Neuronal stem cell (in vitro differentiated cells): ENCODE measurements around the gene PIEZO2.

Experiments
- DNase-seq: peaks from one replicate; pipeline ENCODE4 v3.0.0-alpha.2; 2013; ENCODE audit warnings: low spot score
- H2AFZ ChIP-seq: one replicate; pipeline ENCODE4 v1.6.1; 2013; ENCODE audit warnings: mild to moderate bottlenecking, low read length, inconsistent platforms
- H2AK5ac ChIP-seq: 2 replicates; pipeline ENCODE4 v1.6.1; 2013; ENCODE audit warnings: low read depth, mild to moderate bottlenecking, inconsistent platforms, low read length, moderate library complexity, mixed read lengths
- H2BK120ac ChIP-seq: 2 replicates; pipeline ENCODE4 v1.6.1; 2013; ENCODE audit warnings: low read depth, mild to moderate bottlenecking, inconsistent platforms, low read length, moderate library complexity, mixed read lengths
- H2BK12ac ChIP-seq: one replicate; pipeline ENCODE4 v1.6.1; 2013; ENCODE audit warnings: low read length, inconsistent platforms
- H2BK15ac ChIP-seq: 2 replicates; pipeline ENCODE4 v1.6.1; 2013; ENCODE audit warnings: mild to moderate bottlenecking, low read length, inconsistent platforms, mixed read lengths
- H2BK5ac ChIP-seq: one replicate; pipeline ENCODE4 v1.6.1; 2013; ENCODE audit warnings: inconsistent platforms, mild to moderate bottlenecking, low read length, moderate library complexity
- H3K14ac ChIP-seq: one replicate; pipeline ENCODE4 v1.6.1; 2013; ENCODE audit warnings: low read length, inconsistent platforms
- H3K18ac ChIP-seq: 2 replicates; pipeline ENCODE4 v1.6.1; 2013; ENCODE audit warnings: low read length, inconsistent platforms
- H3K23ac ChIP-seq: 2 replicates; pipeline ENCODE4 v1.6.1; 2013; ENCODE audit warnings: low read depth, mild to moderate bottlenecking, mixed read lengths, low read length, inconsistent platforms; ENCODE audit not compliant: poor library complexity
- H3K27ac ChIP-seq: replicated peaks from 3 replicates; pipeline ENCODE4 v1.5.1; 2013; ENCODE audit warnings: low read length, inconsistent platforms
- H3K27me3 ChIP-seq, 3 experiments: 2 replicates each; pipeline ENCODE4 v1.6.1; 2013; ENCODE audit warnings: low read length in 3 of 3, mild to moderate bottlenecking in 2 of 3, inconsistent platforms in 1 of 3, low read depth in 1 of 3, mixed read lengths in 1 of 3, moderate library complexity in 1 of 3; ENCODE audit not compliant: control insufficient read depth in 3 of 3, insufficient read depth in 3 of 3
- H3K36me3 ChIP-seq, 2 donors: replicated peaks in 1 of 2; 2 replicates each; pipeline ENCODE4 v1.6.1; 2013; ENCODE audit warnings: low read length in 2 of 2; ENCODE audit not compliant: control insufficient read depth in 2 of 2, insufficient read depth in 2 of 2
- H3K4ac ChIP-seq: 2 replicates; pipeline ENCODE4 v1.6.1; 2013; ENCODE audit warnings: inconsistent platforms, mild to moderate bottlenecking, low read length, moderate library complexity
- H3K4me1 ChIP-seq, 2 donors: 1 replicate in 1 of 2; 2 replicates in 1 of 2; pipeline ENCODE4 v1.6.1; 2013; ENCODE audit warnings: low read length in 2 of 2, low read depth in 1 of 2; ENCODE audit not compliant: control insufficient read depth in 2 of 2, insufficient read depth in 1 of 2
- H3K4me2 ChIP-seq: one replicate; pipeline ENCODE4 v1.6.1; 2013; ENCODE audit warnings: mild to moderate bottlenecking, low read length, inconsistent platforms; ENCODE audit not compliant: insufficient read depth, poor library complexity, severe bottlenecking
- H3K4me3 ChIP-seq, 2 donors: 2 replicates each; pipeline ENCODE4 v1.5.1; 2013; ENCODE audit warnings: low read length in 2 of 2, mild to moderate bottlenecking in 2 of 2, inconsistent platforms in 1 of 2, moderate library complexity in 1 of 2
- H3K79me1 ChIP-seq: one replicate; pipeline ENCODE4 v1.6.1; 2013; ENCODE audit warnings: low read depth, mild to moderate bottlenecking, inconsistent platforms, low read length, moderate library complexity
- H3K9ac ChIP-seq: one replicate; pipeline ENCODE4 v1.6.1; 2013; ENCODE audit warnings: mild to moderate bottlenecking, low read depth, low read length, inconsistent platforms; ENCODE audit not compliant: poor library complexity
- H3K9me3 ChIP-seq, 2 donors: replicated peaks in 1 of 2; 2 replicates each; pipeline versions ENCODE3 to v1.6.1; 2013; ENCODE audit warnings: low read length in 2 of 2, mild to moderate bottlenecking in 2 of 2, inconsistent platforms in 1 of 2, low read depth in 1 of 2, mixed read lengths in 1 of 2, moderate library complexity in 1 of 2; ENCODE audit not compliant: control insufficient read depth in 2 of 2, insufficient read depth in 1 of 2
- H4K8ac ChIP-seq: one replicate; pipeline ENCODE4 v1.6.1; 2013; ENCODE audit warnings: low read depth, mild to moderate bottlenecking, inconsistent platforms, low read length, moderate library complexity
- H4K91ac ChIP-seq: one replicate; pipeline ENCODE4 v1.6.1; 2013; ENCODE audit warnings: low read length, low read depth, mild to moderate bottlenecking, inconsistent platforms; ENCODE audit not compliant: poor library complexity
- WGBS, 2 donors: extraction: QIAGEN DNeasy Blood & Tissue Kit; methylation state at CpG; one replicate each; pipeline ENCODE4 v1.1.7; 2013; ENCODE audit warnings: missing lambda C conversion rate in 2 of 2, mixed read lengths in 1 of 2; ENCODE audit not compliant: insufficient read length in 2 of 2, insufficient replicate concordance in 1 of 2; ENCODE audit errors: extremely low coverage in 2 of 2; 5-methylcytosine and 5-hydroxymethylcytosine counted together

The PIEZO2 gene

DNA sequence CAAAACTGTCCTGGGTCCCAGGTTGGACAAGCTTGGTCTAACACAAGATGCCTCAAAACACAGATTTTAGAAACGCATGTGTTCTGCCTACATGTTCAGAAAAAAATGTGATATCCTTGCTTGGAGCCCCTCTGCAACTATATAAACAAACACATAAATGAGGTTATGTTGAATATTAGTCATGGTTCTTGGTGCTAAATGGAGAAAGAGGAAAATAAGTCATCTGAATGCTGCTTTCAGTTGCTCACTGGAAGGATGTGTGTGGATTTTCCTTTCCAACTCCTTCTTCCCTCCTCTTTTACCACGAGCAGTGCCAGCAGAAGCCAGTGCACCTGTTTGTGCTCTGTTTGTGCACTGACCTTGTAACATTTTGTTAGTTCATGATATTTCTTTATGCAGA, 85.3 kb downstream of the PIEZO2 start:
- H2BK5ac ChIP-seq, result no peak overlapping the region
- no peak overlapping the region for H3K9ac ChIP-seq
- H3K14ac ChIP-seq, result no peak overlapping the region
- H3K4me3 ChIP-seq, result no peak overlapping the region
- no peak overlapping the region for H2BK15ac ChIP-seq
- WGBS, 2 donors, result no CpG with 5 or more reads among the region's 2 CpGs
- no peaks in the 10 kb centered on the region for H3K4me1 ChIP-seq
- no peak overlapping the region for H2AFZ ChIP-seq
- no peak overlapping the region for H4K91ac ChIP-seq
- no peak for DNase-seq
- no peaks in the 10 kb centered on the region for H3K27me3 ChIP-seq
- no peaks in the 10 kb centered on the region for H3K36me3 ChIP-seq
- no peaks in the 10 kb centered on the region for H3K9me3 ChIP-seq
- no peak overlapping the region for H3K4me2 ChIP-seq
- no peak overlapping the region for H3K27ac ChIP-seq
- no peak overlapping the region for H2BK120ac ChIP-seq
- no peaks in the 10 kb centered on the region for H3K79me1 ChIP-seq
- H3K18ac ChIP-seq, result no peak overlapping the region
- no peak overlapping the region for H3K4ac ChIP-seq
- H2AK5ac ChIP-seq, result no peak overlapping the region
- no peak overlapping the region for H3K23ac ChIP-seq
- no peak overlapping the region for H2BK12ac ChIP-seq
- H4K8ac ChIP-seq, result no peak overlapping the region

DNA sequence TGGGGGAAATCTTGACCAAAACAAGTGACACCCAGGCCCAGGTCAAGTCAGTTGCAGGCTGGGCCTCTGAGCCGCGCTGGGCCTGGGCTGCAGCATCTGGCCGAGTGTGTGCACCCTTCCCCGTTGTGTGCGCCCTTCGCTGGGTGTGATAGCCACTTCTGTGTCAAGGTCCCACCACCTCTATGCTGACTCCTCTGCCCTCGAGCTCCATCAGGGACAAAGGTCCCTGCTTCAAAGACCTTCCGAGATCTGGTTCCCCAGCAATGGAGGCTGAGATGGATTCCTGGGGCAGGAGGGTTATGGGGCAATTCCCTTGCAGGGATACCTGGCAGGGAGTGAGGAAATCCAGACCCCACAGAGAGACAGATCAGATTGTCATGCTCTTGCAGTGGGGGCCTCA, 93.6 kb downstream of the PIEZO2 start:
- no peak overlapping the region for H3K9ac ChIP-seq
- H2BK5ac ChIP-seq, result no peak overlapping the region
- no CpG with 5 or more reads among the region's 8 CpGs for WGBS, 2 donors
- peaks cover 2% of the 10 kb centered on the region for H3K79me1 ChIP-seq
- H3K23ac ChIP-seq, result no peak overlapping the region
- H3K18ac ChIP-seq, result peak overlapping the region; percentile 5
- H2AFZ ChIP-seq, result no peak overlapping the region
- H3K14ac ChIP-seq, result no peak overlapping the region
- H2BK12ac ChIP-seq, result no peak overlapping the region
- H3K4me3 ChIP-seq, result no peak overlapping the region
- H3K4ac ChIP-seq, result no peak overlapping the region
- H4K91ac ChIP-seq, result no peak overlapping the region
- DNase-seq, result no peak
- H3K4me1 ChIP-seq, result no peaks in the 10 kb centered on the region
- no peak overlapping the region for H3K4me2 ChIP-seq
- no peaks in the 10 kb centered on the region for H3K9me3 ChIP-seq
- no peak overlapping the region for H2BK15ac ChIP-seq
- H2BK120ac ChIP-seq, result no peak overlapping the region
- no peak overlapping the region for H2AK5ac ChIP-seq
- no peak overlapping the region for H4K8ac ChIP-seq
- no peaks in the 10 kb centered on the region for H3K36me3 ChIP-seq
- no peak overlapping the region for H3K27ac ChIP-seq
- no peaks in the 10 kb centered on the region for H3K27me3 ChIP-seq

DNA sequence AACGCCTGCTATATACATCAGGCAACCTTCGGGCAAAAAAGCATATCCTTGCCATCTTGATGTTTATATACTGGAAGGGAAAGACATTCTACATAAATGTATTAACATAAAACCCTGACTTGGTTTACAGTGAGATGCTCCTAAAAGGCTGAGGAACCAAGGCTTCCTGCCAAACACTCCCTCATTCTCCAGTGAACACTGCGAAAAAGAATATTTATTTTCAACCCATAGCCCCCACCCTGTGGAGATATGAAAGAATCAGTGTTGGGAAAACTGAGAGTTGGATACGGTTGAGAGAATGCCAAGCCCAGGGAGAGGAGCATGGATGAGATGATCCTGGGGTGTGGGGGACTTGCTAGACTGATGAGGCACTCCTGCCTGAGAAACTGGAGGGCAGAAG, 94.9 kb downstream of the PIEZO2 start:
- Histone ChIP-seq H3K4me2 (no peak overlapping the region), H2BK12ac (no peak overlapping the region), H3K79me1 (peaks cover 2% of the 10 kb centered on the region), H3K4me3 (no peak overlapping the region), H3K4ac (no peak overlapping the region), H3K27ac (no peak overlapping the region), H4K91ac (no peak overlapping the region), H3K18ac (no peak overlapping the region), H3K4me1 (no peaks in the 10 kb centered on the region), H3K36me3 (no peaks in the 10 kb centered on the region), H3K27me3 (no peaks in the 10 kb centered on the region), H2BK5ac (no peak overlapping the region), H2AK5ac (no peak overlapping the region), H4K8ac (no peak overlapping the region), H2AFZ (no peak overlapping the region), H2BK120ac (no peak overlapping the region), H3K23ac (no peak overlapping the region), H3K9me3 (no peaks in the 10 kb centered on the region), H2BK15ac (no peak overlapping the region), H3K14ac (no peak overlapping the region), H3K9ac (no peak overlapping the region)
- WGBS, 2 donors, result no CpG with 5 or more reads among the region's 4 CpGs
- DNase-seq, result no peak

DNA sequence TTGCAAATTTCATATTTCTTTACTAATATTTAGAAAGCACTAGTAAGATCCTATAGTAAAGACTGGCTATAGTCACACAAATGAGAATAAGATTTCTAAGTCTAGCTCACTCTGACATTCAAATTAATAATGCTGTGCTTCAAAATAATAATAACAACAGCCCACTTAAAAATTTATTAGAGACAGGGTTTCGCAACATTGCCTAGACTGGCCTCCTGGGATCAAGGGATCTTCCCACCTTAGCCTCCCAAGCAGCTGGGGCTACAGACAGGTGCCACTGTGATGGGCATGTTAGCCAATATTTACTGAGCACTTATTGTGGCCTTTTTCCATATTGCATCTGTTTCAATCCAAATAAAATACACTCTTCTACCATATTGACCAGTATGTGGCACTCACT, 96.1 kb downstream of the PIEZO2 start:
- no peak overlapping the region for H4K91ac ChIP-seq
- H3K4me3 ChIP-seq, result no peak overlapping the region
- no peak overlapping the region for H2BK12ac ChIP-seq
- H3K9ac ChIP-seq, result no peak overlapping the region
- no peak overlapping the region for H3K4ac ChIP-seq
- H2BK15ac ChIP-seq, result no peak overlapping the region
- no peak overlapping the region for H2BK120ac ChIP-seq
- no peak overlapping the region for H3K4me2 ChIP-seq
- H3K27me3 ChIP-seq, result no peaks in the 10 kb centered on the region
- DNase-seq, result no peak
- no peak overlapping the region for H2AFZ ChIP-seq
- no peaks in the 10 kb centered on the region for H3K9me3 ChIP-seq
- no peak overlapping the region for H2BK5ac ChIP-seq
- no peaks in the 10 kb centered on the region for H3K36me3 ChIP-seq
- H3K27ac ChIP-seq, result no peak overlapping the region
- no peak overlapping the region for H3K14ac ChIP-seq
- H3K79me1 ChIP-seq, result peaks cover 2% of the 10 kb centered on the region
- H3K23ac ChIP-seq, result no peak overlapping the region
- no CpG with 5 or more reads among the region's 1 CpG for WGBS, 2 donors
- H3K4me1 ChIP-seq, result no peaks in the 10 kb centered on the region
- no peak overlapping the region for H2AK5ac ChIP-seq
- H3K18ac ChIP-seq, result no peak overlapping the region
- no peak overlapping the region for H4K8ac ChIP-seq
